HG02973 (cell line): ENCODE measurements around the gene OPN3.
A peak's percentile ranks its signal among the peaks of the same experiment; 100 is the strongest.

ENCODE experiments used
- ATAC-seq: cut with Tn5 transposase; IDR thresholded peaks from one replicate; pipeline ENCODE4 v1.9.1; 2021; ENCODE audit warnings: moderate library complexity; ENCODE audit not compliant: unreplicated experiment

Gene OPN3

GRCh38 chr1:241647658-241648057, 7.5 kb upstream of the OPN3 start:
- ATAC-seq: no peak

DNA sequence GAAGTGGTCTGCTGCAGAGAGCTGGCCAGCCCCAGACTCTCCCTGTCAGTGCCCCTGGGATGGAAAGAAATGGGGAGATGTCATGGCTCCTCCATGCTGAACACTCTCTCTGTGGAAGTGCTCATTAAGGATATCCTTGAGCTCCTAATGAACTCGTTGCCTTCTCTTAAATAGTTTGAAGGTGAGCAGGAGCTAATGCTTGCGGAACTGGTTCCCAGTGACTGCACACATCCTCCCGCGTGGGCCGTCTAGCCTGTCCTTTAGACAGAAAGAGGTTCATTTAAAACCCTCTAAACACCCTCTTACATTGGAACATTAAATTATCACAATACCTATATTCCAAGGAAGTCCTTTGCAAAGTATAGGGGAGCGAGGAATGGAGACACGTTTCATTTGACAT, 6.0 kb upstream of the OPN3 start:
- ATAC-seq: no peak

DNA sequence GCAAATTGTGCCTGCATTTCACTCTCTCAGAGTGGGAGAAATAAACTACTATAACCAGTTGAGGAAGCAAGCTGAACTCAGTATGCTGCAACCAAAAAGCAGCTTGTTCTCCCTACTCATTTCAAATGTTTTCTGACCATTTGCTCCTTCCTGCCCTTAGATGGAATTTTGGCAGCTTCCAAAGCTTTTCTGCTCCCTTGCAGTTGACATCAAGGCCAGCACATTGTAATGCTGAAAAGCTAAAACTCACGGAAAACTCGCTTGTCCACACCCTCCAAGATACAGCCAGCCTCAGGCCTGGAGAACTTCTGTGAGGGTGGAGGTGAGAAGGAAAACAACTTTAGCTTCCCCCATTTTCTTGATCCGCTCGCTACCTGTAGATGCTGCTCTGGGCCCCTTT, 5.0 kb upstream of the OPN3 start:
- ATAC-seq: no peak

GRCh38 chr1:241644259-241644658, 4.1 kb upstream of the OPN3 start:
- no peak for ATAC-seq

DNA sequence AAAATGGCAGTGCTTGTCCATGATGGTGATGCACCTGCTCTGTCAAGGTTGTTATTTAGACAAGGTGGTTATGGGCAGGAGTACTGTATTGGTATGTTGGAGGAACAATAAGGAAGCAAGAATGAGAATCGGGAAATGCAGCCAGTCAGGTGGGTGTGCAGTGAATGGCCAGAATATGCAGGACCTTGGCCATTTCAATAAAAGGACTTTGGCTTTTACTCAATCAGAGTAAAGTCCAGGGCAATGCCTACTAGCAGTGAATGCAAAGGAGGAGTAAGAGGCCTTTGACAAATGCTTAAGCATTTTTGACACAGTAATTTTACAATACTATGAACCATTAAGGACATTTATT, 2.4 kb upstream of the OPN3 start:
- ATAC-seq: no peak

GRCh38 chr1:241641773-241642592, 1.8 kb upstream of the OPN3 start:
- no peak for ATAC-seq

DNA sequence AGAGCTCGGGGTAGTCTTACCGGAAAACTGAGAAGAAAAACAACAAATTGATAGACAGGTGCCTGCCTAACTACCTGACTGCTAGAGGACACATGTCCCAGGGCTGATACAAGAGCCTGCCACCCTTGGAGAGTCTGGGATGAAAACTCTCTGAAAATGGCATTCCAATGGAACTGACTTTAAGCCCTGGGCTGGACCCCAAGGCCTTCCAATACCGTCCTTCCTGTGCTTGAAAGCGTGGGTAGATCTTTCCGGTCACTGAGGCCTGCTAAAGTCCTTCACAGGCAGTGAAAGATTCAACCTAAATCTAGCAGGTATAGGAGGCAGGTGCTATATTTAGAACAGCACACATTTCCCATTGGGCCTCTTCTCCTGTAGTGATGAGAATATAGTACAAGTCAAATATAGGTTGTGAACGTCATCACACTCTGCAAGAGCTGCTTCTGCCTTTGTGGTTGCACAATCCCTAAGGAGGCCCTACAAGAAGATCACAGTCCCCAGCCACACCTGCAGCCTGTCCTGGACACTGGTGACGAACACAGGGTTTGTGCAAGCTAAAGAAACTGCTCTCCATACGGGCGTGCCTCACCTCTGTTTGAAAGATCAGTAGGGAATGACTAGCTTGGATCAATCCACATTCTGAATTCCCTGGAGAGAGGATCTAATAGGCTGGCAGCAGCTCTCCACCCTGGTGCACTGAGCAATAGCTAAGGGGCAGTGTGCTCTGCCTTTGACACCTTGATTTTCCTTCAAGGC, 876 bp upstream of the OPN3 start:
- no peak for ATAC-seq

DNA sequence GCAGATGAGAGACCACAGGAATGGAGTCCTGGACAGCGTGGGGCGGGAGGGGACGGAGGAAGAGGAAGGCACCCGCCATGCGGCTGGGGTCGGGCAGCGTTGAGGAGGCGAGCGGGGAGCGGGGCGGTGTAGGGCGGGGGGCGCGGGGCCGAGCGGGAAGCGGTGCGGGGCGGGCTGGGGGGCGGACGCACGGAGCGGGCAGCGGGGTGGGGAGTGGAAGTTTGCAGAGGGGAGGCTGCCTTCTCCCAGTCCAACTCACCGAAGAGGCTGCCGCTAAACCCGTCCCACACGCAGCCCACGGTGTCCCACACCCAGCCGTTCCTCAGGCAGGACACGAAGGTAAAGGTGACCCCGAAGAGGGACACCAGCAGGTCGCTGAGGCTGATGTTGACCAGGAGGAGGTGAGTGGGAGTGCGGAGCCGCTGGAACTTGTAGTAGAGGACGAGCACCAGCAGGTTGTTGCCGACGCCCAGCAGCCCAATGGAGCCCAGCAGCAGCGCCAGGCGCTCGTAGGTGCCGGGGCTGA, 483 bp downstream of the OPN3 start:
- peak; percentile 47 for ATAC-seq

GRCh38 chr1:241638909-241639622, 1.1 kb downstream of the OPN3 start:
- ATAC-seq: no peak

DNA sequence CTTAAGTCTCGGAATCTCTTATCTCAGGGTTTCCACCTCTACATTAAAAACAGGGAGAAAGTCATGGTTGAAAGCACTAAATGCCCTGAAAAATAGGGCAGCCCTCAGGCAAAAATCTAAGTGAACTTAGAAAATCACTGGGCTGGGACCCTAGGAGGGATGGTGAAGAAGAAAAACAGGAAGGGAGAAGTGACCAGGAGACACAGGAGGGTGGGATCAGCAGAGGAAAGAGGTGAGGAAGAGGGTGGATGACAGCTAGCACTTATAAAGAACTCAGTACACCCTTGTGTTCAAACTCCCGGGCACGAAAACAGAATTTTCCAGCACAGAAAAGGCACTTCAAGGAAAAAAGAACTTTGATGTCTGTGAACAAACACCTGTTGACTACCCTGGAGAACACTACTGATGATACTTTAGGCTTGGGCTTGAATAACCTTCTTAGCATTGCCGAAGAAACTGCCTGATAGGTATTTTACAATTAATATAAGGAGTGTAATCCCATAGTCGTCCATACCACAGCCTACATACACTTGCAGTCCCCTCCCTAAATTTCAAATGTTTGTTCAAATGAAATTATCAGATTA, 2.0 kb downstream of the OPN3 start:
- ATAC-seq: no peak

DNA sequence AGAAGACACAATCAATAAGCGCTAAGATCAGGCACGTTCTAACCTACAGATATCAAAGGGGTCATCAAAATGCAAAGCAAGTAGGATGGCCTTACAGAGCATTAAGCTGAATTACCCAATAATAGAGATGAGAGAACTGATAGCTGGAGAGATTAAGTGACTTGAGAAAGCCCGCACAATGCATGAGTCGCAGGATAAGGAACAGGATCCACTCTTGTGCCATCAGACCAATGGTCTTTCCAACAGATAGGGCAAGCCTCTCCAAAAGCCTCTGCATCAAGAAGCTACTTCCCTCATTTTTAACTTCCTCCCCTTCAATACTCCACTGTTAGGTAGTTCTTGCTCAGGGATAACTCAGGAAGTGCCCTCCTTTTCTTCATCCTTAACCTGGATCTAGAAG, 2.6 kb downstream of the OPN3 start:
- ATAC-seq: no peak

GRCh38 chr1:241637046-241637590, 3.1 kb downstream of the OPN3 start:
- ATAC-seq: no peak

DNA sequence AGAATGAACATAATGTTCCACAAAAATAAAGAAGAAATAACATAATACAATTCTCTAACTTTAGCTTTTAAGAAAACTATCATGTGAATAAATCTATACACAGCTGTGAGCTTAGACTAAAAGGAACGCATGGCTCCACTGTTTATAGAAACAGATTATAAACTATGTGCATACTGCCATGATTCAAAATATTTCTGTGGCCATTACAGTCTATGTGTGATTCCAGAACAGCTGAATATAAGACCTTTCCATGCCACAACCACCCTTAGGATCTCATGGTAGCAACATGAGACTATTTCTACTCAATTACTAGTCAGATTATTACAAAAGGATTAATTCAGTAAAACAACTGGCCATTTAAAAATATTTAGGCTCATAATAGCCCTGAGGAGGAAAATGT, 3.9 kb downstream of the OPN3 start:
- ATAC-seq: no peak

DNA sequence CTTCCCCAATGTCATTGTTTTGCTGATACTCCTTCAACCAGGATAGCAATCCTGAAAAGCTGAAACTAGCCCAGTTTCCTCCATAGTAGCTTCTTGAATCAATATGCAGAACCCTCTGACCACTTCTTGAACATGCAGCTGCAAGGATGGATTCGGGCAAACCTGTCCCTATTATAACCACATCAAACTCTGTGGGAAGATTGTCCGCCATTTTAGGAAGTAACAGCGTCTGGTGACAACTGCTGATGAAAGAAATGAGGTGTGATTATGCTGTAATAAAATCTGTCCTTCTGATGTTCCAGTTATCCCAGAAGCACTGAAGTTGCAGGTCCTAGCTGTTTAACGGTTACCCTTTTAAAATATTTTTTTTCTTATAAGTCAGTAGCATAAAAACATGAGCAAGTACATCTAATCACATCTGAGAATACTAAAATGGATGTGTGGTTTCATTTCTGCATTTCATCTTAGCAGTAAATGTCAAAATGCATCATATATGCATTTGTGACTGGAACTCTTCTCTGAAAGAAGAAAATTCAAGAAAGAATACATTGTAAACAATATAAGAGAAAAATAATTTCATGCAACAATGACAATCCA, 4.5 kb downstream of the OPN3 start:
- no peak for ATAC-seq

- no peak for ATAC-seq
Measured at GRCh38 chr1:241632987-241633386, 7.2 kb downstream of the OPN3 start.

DNA sequence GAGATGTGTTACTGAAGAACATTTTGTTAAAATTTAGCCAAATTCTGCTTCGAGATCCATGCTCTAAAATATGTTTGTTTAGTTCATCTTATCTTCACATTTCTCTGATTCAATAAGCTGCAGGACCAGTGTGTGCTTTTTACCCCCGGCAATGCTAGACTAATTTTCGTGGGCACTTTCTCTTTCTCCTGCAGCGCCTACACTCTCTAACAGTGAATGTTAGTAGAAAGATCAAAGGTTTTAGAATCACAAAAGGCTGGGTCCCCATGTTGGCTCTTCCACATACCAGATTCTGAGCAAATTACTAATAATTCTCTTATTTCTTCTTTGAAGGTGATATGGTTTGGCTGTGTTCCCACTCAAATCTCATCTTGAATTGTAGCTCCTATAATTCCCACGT, 8.5 kb downstream of the OPN3 start:
- no peak for ATAC-seq

DNA sequence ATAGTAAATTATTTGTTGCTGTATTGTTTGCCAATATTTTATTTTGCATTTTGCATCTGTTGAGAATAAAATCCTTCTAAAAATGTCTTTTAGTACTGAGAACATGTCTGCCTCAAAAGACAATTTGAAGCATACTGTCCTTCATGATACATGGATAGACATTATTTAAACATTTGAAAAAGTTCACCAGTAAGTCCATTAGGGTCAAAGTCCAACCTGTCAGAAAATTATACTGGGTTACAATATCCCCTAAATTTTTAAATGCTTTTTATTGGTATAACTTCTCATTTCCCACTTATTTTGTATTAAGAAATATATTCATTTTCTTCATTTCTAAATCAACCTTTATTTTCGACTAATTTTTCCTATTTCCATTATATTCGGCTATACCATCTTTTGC, 9.3 kb downstream of the OPN3 start:
- no peak for ATAC-seq

DNA sequence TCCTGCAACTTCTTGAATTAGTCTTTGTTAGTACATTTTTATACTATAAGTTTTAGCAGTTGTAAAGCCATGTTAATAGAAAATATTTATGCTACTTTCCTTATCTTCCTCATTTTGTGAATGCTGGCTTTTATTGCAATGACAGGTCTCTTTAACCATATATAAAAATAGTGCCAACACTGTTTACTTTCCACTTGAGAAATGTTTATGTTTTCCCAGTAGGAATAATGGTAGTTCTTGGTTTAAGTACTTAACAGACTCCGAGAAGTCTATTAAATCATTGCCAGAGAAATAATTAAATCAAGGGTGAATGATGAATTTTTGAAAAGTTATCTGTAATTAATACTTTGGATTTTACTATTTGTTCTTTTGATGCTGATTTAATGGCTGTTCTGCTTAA, 9.7 kb downstream of the OPN3 start:
- ATAC-seq: no peak

- no peak for ATAC-seq
Measured at GRCh38 chr1:241630005-241630404, 10.2 kb downstream of the OPN3 start.

DNA sequence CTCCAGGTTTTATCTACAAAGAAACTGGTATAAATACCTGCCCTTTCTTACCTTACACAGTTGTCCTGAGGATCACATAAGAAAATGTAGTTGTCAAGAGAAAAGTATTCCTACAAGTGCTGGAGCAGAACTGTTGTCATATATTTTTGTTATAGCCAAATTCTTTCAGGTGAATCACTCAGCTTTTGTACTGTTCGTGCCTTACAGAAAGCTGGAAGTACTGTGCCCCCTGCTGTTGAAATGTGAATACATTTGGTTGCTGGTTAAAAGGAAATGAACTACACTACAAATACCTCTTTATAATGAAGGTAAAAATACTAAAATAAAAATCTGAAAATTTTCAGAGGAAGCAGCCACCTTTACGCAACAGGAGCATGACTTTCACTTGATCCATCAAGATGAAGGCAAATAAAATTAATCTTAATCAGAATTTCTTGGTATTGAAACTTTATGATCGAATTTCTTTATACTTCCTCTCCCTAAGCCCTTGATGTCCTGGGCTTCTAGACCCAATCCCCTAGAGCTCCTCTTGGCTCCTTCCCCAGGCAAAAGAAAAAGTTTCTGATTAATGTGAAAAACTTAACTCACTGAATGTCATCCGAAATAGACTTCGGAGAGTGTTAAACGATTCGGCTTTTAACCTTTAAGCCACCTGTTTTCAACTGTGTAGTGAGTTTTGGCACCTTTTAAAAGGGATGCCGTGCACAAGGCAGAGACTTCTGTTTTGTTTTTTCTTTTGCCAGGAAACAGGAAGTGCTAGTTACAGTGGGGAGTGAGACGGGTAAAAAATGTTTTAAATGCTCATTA, 12.5 kb downstream of the OPN3 start:
- peak; percentile 75 for ATAC-seq
